Measurements from ENCODE around the gene SHC2.
"Not testable (repeated sequence)": the region's sequence is repeated elsewhere in the genome, so short reads cannot be mapped to it uniquely, and the experiment has no call there.

The SHC2 gene

DNA sequence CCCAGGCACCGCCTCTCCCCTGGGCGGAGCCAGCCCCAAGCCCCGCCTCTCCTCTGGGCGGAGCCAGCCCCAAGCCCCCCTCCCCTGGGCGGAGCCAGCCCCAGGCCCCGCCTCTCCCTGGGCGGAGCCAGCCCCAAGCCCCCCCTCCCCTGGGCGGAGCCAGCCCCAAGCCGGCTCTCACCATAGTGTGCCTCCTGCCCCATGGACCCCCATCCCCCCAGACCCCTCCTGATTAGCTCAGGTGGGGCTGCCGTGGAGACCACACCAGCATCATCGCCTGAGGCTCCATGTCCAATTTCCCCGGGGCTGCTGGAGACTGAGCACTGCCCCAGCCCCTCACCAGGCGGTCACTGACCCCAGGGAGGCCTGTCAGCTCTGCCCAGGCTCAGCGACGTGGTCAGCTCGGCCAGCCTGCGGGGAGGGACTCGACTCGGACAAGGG, 31.3 kb upstream of the SHC2 start:
- no peak for DNase-seq (ENCODE audit: low read depth, low spot score)

DNA sequence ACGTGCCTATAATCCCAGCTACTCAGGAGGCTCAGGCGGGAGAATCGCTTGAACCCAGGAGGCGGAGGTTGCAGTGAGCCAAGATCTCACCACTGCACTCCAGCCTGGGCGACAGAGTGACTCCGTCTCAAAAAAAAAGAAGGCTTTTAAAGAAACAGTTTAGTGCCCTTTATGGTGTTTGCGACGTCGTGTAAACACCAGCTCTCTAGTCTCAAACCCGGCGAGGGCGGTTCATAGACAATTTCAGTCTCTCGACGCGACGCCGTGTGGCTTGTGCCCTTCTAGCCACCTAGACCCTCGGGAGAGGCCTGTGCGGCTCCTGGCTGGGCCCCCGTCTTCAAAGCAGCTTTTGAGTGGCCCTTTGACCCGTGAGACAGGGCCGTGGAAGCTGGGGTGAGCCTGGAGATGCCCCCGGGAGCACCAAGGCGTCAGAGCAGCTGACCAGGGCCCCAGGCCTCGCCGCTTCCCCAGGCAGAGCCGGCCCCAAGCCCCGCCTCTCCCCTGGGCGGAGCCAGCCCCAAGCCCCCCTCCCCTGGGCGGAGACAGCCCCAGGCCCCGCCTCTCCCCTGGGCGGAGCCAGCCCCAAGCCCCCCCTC, 30.4 kb upstream of the SHC2 start:
- no peak for DNase-seq (ENCODE audit: low read depth, low spot score)

DNA sequence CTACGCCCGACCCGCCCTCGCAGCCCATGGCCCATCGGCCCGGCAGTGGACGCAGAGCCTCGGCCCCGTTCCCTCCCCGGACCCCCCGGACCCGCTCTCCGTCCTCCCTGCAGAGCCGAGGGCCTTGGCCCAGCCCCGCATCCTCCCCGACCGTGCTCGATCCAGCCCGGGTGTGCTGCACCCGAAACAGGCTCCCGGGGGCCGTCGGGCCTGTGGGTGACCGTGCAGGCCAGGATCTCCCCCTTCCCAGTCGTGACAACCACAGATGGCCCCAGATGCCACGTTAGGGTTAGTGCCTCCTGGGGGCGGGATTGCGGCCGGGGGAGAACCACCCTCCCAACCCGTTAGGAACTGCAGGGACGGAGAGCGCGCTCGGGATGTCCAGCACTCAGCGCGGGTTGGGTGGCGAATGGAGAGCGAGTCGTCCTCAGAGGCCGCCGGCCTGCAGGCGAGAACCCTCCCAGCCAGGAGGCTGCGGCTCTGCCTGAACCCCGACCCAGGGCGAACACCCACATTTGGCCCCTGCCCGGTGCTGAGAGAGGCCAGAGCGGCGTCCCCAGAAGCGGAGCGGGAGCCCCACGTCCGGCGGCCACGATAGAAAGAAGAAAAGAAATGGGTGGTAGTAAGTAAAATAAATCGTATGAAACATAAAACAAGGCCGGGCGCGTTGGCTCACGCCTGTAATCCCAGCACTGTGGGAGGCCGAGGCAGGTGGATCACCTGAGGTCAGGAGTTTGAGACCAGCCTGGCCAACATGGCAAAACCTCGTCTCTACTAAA, 28.8 kb upstream of the SHC2 start:
- no peak for DNase-seq (ENCODE audit: low read depth, low spot score)

DNA sequence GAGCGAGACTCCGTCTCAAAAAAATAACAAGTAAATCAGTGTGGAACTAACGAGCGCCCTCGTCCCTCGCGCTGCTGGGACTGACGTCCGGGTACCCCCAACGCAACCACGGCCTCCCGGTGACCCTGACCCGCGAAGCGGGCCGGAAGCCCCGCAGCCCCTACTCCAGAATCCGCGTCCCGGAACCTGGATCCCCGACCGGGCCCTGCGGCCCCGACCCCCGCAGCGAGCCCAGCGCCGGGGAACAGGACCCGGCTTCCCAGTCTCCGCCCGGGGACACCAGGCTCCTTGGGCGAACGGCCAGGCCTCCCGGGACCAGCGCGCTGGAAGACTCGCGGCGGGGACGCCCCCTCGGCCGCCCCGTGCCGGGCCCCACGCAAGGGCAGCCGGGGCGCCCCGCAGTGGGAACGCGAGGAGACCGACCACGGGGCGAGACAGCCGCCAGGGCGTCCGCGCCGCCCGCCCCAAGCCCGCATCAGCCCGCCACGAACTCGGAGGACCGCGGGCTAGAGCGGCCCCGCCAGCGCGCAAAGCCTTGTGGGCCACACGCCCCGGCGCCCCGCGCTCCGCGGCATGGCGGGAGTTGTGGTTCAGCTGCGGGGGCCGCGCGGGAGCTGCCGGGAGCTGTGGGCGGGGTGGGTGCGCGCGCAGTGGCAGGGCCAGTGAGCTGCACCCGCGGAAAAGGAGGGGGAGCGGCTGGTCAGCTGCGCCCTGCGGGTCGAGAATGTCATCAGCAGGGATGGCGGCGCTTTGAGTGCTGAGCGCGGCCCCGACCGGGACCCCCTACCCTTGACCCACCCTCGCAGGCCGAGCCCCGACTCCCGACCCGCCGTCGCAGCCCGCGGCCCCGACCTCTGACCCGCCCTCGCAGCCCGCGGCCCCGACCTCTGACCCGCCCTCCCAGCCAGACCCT, 27.9 kb upstream of the SHC2 start:
- DNase-seq (ENCODE audit: low read depth, low spot score): peak; percentile 83

DNA sequence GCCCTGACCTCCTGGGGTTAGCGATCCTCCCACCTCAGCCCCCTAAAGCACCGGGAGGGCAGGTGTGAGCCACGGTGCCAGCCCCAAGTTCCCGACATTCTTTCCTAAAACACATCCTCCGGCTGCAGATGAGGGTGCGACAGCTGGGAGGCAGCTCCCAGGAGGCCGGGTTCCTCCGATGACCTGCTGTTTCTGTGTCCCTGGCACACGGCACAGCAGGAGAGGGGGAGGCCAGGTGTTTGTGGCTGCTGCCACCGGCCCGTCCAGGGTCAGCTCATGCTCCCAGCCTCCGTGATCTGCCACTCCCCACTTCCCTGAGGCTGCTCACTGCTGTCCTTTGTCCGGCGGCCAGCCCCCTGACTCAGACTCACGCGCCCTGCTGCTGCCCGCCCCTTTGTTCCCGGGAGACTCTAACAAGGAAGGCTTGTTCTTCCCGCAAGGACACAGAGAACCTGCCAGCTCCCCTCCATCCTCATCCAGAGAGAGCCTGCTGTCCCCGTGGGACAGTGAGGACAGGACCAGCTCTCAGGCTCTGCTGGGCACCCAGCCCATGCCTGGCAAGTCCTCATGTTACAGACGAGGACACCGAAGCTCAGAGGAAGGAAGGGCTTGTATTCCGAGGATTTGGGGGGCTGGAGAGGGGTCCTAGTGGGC, 24.9 kb upstream of the SHC2 start:
- no peak for DNase-seq (ENCODE audit: low read depth, low spot score)

DNA sequence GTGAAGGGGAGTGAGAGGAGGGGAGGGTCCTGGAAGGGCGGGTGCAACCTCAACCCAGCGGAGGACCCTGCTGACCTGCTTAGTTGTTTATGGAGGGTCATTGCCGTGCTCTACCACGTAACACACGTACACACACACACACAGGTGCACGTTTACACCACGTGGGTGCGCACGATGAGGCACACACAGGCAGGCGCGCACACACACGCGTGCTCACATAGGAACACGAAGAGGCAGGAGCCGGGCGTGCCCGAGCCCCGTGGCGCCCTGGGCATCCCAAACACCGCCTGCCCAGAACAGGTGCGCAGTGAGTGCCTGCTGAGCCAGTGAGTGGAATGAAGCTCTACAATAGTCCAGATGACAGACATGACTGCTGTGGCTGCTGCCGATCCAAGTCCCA, 24.2 kb upstream of the SHC2 start:
- no peak for DNase-seq (ENCODE audit: low read depth, low spot score)

DNA sequence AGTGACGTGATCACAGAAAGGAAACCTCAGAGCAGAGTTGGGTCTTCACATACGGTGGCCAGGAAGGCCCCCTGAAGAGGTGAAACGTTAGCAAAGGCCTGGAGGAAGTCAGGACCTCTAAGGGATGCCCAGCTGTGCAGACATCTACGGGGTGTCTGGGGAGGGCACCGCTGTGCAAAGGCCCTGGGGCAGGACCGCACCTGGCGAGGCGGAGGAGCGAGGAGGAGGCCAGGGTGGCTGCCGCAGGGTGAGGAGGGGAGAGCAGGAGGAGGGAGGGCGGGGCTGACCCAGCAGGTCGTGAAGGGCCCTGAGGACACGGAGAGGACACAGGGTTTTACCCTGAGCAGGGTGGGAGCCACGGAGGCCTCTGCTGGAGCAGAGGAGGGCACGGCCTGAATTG, 23.7 kb upstream of the SHC2 start:
- no peak for DNase-seq (ENCODE audit: low read depth, low spot score)

DNA sequence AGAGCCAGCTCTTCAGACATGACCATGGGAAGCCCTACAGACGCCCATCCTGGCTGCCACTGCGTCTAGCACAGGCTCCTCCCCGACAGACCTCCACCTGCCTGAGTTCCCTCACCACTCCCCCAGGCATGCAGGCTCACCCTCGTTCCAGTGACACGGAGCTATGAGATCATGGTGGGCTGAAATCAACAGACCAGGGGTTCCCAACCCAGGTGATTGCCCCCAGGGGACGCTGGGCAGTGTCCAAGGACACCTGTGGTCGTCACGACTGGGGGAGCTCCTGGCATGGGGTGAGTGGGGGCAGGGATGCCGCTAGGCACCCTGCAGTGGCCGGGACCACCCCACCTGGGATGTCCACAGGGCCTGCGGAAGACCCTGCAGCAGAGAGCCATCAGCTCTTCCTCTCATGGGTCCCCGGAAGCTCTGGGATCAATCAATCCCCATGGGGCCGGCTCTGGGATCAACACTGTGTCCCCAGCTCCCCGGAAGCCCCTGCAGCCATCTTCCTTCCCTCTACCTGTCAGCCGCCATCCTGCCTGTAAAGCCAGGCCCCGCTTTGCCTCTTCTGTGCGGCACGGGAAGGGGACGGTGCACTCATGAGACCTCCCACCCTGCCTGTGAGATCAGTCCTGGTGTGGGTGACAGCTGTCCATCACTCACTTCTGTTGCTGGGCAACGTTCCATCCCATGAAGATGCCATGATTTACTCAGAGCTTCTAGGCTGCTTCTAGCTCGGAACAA, 22.7 kb upstream of the SHC2 start:
- DNase-seq (ENCODE audit: low read depth, low spot score): no peak

DNA sequence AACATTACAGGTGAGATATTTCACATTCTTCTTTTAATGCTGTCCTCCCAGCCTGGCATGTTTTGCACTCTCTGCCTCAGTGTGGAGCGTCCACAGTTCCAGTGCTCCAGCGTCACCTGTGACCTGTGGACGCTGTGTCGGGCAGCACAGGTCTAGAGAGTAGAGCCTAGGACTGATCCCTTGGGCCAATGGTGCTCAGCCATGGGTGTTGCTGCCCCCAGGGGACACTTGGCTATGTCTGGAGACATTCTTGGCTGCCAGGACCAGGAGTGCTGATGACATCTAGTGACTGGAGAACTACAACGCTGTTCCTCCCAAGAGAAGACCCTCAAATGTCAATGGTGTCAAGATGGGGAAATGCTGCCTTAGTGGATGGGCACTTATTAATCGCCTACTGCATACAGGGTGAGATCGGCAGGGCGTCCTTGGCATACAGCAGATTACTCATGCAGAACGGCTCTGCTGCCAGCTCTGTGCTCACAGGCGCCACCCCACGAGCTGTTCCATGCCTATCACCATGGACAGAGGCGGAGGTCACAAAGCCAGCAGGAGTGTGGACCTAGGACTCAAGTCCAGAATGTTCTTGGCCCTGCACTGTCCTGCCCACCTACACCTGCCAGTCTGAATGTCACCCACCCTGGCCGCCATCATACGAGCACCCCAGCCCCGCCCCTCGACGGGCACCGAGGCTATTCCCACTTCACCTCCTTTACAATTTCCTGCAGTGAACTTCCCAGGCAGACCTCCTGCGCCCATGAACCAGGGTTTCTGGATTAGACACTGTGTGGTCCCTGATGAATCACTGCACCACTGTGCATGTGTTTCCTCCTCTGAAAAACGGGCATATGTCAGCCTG, 21.6 kb upstream of the SHC2 start:
- DNase-seq (ENCODE audit: low read depth, low spot score): no peak

DNA sequence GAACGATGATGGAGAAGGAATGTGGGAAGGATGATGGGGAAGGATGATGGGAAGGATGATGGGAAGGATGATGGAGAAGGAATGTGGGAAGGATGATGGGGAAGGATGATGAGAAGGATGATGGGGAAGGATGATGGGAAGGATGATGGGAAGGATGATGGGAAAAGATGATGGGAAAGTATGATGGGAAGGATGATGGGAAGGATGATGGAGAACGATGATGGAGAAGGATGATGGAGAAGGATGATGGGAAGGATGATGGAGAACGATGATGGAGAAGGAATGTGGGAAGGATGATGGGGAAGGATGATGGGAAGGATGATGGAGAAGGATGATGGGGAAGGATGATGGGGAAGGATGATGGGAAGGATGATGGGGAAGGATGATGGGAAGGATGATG, 20.3 kb upstream of the SHC2 start:
- DNase-seq (ENCODE audit: low read depth, low spot score): not testable (repeated sequence)

DNA sequence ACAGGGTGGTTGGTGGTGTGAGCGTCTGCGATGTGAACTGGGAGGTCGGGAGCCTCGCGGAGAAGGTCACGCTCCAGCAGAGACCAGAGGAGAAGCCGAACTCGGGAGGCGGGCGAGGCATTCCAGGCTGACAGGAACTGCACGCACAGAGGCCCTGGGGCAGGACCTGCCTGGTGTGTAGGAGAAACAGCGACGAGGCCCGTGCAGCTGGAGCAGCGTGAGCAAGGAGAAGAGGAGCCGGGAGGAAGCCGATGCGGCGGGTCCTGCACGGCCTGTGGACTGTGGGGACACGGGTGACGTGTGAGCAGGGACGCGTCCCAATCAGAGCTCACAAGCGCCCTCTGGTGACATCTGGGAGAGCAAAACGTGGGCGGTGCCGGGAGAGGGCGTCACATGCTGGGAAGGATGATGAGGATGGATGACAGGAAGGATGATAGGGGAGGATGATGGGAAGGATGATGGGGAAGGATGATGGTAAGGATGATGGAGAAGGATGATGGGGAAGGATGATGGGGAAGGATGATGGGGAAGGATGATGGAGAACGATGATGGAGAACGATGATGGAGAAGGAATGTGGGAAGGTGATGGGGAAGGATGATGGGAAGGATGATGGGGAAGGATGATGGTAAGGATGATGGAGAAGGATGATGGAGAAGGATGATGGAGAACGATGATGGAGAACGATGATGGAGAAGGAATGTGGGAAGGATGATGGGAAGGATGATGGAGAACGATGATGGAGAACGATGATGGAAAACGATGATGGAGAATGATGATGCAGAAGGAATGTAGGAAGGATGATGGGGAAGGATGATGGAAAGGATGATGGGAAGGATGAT, 19.4 kb upstream of the SHC2 start:
- DNase-seq (ENCODE audit: low read depth, low spot score): no peak

DNA sequence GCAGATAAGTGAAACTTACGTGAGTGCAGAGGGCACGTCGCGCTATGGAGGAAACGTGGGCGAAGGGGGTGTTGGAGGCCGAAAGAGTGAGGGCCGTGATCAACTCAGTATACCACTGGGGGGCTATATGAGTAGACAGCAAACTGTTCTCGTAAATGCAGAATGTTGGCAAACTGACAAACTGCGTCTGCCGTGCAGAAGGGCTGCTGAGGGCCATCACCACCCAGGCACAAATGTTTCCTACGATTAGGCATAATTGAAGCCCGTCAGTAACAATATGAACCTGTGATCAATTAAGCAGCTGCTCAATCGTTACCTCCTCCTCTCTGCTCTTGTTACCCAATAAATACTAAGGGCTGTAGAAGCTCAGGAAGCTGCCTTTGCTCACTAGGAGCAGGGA, 18.1 kb upstream of the SHC2 start:
- DNase-seq (ENCODE audit: low read depth, low spot score): no peak

DNA sequence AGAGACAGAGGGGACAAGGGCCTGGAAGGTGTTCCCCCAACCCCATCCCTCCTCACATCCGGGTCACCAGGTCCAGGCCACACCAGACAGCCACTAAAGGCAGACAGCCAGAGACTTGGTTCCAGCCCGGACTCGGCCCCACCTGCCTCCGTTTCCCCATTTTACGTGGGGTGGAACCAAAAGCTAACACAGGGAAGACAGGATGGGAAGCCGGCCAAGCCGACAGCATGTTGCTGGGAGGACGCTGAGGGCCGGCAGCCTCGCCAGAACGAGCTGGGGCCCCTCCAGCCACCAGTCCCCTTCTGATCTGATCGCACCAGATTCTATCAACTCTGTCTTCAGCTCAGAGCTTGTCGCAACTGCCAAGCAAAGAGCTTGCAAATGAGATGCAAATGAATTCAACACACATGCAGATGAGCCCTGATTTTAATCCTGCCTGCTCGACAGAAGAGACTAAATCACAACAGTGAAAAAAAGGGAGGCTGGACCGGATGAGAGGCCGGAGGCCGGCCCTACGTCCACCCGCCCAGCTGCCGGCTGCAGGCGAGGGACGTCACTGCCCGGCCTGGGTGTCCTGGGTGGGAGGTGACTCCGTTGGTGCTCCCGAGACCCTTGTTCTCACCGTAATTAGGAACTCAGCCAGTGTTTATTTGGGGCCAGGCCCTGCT, 17.5 kb upstream of the SHC2 start:
- DNase-seq (ENCODE audit: low read depth, low spot score): no peak

DNA sequence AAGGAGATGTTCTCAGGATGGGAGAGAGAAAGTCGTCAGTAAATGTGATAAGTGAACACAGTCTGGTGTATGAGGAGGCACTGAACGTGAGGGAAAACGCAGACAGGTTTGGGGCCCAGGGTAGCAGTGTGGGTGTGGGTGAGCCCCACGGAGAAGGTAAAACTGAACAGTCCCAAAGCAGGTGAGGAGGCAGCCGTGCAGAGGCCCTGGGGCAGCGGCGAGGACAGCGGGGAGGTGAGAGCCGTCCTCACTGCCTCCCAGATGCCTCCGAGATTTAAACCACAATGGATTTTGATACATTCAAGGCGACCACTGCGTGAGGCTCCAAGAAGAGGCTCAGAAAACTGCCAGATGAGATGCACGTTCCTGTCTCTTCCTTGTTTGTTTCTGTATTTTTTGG, 14.5 kb upstream of the SHC2 start:
- no peak for DNase-seq (ENCODE audit: low read depth, low spot score)

DNA sequence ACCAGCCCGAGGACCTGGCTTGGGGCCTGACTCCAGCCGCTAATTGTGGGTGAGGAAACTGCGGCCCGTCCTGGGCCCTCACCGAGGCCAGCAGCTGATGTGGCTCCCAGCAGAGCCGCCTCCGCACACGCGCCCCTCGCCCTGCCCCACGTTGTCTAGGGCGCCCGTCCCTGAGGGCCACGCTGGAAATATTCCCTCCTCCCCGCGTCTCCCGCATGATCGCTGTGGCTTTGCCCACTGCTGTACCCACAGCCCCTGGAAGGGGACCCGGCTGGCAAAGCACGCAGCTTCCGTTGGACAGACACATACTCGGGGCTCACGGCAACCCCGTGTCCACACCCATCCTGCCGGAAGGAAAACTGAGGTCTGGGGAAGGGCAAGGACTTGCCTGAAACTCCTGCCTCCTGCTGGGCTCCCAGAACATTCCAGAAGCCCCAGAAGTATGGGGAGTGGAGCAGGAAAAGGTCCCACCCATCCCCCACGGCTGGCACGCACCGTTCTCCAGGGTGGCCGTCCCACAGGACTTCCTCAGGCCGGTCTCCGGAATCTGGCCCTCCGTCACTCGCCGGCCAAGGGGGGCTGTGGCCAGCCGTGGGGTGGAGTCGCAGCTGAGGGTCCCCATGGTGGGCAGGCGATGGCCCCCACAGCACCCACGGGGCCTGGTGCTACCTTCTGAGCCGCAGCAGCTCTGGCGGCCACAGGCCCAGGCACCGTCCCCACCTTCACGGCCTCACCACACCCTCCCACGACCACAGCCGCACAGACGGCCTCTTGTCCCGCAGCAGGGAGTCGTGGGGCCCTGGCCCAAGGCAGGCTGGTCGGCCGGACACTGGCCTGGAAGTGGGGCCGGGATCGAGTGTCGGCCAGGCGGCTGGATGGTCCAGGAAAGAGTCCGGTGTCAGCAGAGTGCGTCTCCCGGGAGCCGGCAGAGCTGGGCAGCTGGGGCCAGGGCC, 13.6 kb upstream of the SHC2 start:
- DNase-seq (ENCODE audit: low read depth, low spot score): no peak

DNA sequence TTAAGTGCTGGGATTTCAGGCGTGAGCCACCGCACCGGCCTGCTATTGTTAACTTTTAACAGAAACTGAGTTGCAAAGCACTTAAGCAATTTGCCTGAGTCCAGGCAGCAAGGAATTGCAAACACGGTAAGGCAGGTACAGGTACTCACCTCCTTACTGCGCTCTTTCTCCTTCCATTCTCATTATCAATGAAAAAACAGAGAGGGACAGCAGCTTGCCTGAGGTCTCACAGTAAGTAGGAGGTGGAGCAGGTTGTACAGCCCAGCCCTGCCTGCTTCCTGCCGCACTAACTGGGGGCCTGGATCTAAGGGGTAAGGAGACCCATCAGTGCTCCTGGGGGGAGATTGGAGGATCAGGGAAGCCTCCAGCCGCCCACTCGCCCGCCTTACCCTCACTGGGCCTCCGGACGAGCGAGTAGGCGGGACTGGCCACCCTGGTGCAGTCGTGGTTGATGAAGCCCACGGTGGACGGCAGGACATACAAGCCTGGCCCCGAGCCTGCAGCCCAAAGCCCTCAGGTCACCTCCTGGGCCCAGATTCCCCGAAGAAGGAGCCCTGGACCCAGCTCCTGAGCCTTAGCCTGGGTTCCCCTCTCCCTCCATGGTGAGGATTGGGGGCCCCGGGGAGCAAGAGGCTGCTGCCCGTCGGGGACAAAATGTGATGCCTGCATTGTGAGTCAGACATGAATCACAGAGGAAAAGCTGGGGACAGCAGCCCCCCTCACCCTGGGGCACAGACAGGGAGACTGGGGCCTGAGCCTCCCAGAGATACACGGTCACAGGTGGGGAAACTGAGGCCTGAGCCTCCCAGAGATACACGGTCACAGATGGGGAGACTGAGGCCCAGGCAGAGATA, 11.4 kb upstream of the SHC2 start:
- DNase-seq (ENCODE audit: low read depth, low spot score): no peak

DNA sequence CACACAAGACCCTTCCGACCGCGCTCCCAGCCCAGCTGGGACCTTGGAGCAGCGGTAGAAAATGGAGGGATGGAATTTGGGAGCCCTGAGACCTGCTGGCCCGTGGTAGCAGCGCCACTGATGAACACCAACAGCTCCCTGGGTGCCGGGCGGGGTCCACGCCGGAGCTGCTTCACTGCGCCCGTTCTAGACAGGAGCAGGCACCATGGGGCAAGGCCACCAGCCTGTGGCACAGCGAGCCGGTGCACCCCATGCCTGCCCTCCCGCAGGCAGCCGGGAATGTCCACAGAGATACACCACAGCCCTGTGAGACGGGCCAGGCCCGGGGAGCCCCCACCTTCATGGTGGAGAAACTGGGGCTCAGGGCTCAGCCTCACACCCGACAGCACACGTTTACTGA, 9.9 kb upstream of the SHC2 start:
- DNase-seq (ENCODE audit: low read depth, low spot score): no peak
